ENCODE measurements around the gene SULF2.
"Not testable (repeated sequence)": the region's sequence is repeated elsewhere in the genome, so short reads cannot be mapped to it uniquely, and the experiment has no call there.

Gene SULF2

GRCh38 chr20:47804972-47805371 is 19.7 kb upstream of the SULF2 start:
- DNase-seq (ENCODE audit: low spot score): not testable (repeated sequence)

- not testable (repeated sequence) for DNase-seq (ENCODE audit: low spot score)
These were observed 19.0 kb upstream of the SULF2 start for GRCh38 chr20:47804224-47804825.

- no peak for DNase-seq (ENCODE audit: low spot score)
These were observed 17.7 kb upstream of the SULF2 start for GRCh38 chr20:47802975-47803374.

GRCh38 chr20:47802226-47802920 is 17.1 kb upstream of the SULF2 start:
- no peak for DNase-seq (ENCODE audit: low spot score)

GRCh38 chr20:47801759-47802158 is 16.5 kb upstream of the SULF2 start:
- no peak for DNase-seq (ENCODE audit: low spot score)

- DNase-seq (ENCODE audit: low spot score): no peak
These were observed 15.8 kb upstream of the SULF2 start for GRCh38 chr20:47801079-47801478.

GRCh38 chr20:47800623-47801022 is 15.3 kb upstream of the SULF2 start:
- no peak for DNase-seq (ENCODE audit: low spot score)

GRCh38 chr20:47799116-47799715 is 13.9 kb upstream of the SULF2 start:
- no peak for DNase-seq (ENCODE audit: low spot score)

- no peak for DNase-seq (ENCODE audit: low spot score)
These were observed 11.7 kb upstream of the SULF2 start for GRCh38 chr20:47796971-47797370.

GRCh38 chr20:47795214-47795907 is 10.1 kb upstream of the SULF2 start:
- DNase-seq (ENCODE audit: low spot score): no peak

- not testable (repeated sequence) for DNase-seq (ENCODE audit: low spot score)
These were observed 9.0 kb upstream of the SULF2 start for GRCh38 chr20:47794264-47794663.

- peak; percentile 84 for DNase-seq (ENCODE audit: low spot score)
These were observed 6.8 kb upstream of the SULF2 start for GRCh38 chr20:47792021-47792618.

GRCh38 chr20:47791084-47791599 is 5.9 kb upstream of the SULF2 start:
- DNase-seq (ENCODE audit: low spot score): no peak

GRCh38 chr20:47790580-47790965 is 5.3 kb upstream of the SULF2 start:
- DNase-seq (ENCODE audit: low spot score): no peak

GRCh38 chr20:47789764-47790579 is 4.7 kb upstream of the SULF2 start:
- peak; percentile 62 for DNase-seq (ENCODE audit: low spot score)

- DNase-seq (ENCODE audit: low spot score): no peak
These were observed 3.9 kb upstream of the SULF2 start for GRCh38 chr20:47789081-47789763.

GRCh38 chr20:47788741-47789080 is 3.4 kb upstream of the SULF2 start:
- no peak for DNase-seq (ENCODE audit: low spot score)

GRCh38 chr20:47786765-47787107 is 1.5 kb upstream of the SULF2 start:
- no peak for DNase-seq (ENCODE audit: low spot score)

- DNase-seq (ENCODE audit: low spot score): peak; percentile 76
These were observed 828 bp upstream of the SULF2 start for GRCh38 chr20:47785854-47786764.
